Parathyroid adenoma (tissue), 2 donors: ENCODE data around the gene PLD1.

Experiments
- H2AFZ ChIP-seq: fragments of 300-600 bp; sonication (generic); one replicate; pipeline ENCODE4 v1.7.0; 2017; ENCODE audit warnings: antibody characterized with exemption, mild to moderate bottlenecking
- H3K27ac ChIP-seq: fragments of 300-600 bp; sonication (generic); one replicate; pipeline ENCODE4 v1.7.0; 2017
- H3K27me3 ChIP-seq: fragments of 300-600 bp; sonication (generic); one replicate; pipeline ENCODE4 v1.7.0; 2017; ENCODE audit warnings: low read length; ENCODE audit not compliant: control insufficient read depth, insufficient read depth
- H3K36me3 ChIP-seq: fragments of 300-600 bp; sonication (generic); one replicate; pipeline ENCODE4 v1.7.0; 2017; ENCODE audit warnings: low read length; ENCODE audit not compliant: control insufficient read depth, insufficient read depth
- H3K4me1 ChIP-seq: fragments of 300-600 bp; sonication (generic); one replicate; pipeline ENCODE4 v1.7.0; 2017; ENCODE audit warnings: control low read depth
- H3K4me2 ChIP-seq: fragments of 300-600 bp; sonication (generic); one replicate; pipeline ENCODE4 v1.7.0; 2017; ENCODE audit warnings: low read length
- H3K4me3 ChIP-seq: fragments of 300-600 bp; sonication (generic); one replicate; pipeline ENCODE4 v1.7.0; 2017; ENCODE audit warnings: low read depth, low read length
- H3K79me2 ChIP-seq: fragments of 300-600 bp; sonication (generic); one replicate; pipeline ENCODE4 v1.7.0; 2017; ENCODE audit warnings: control low read depth
- H3K9ac ChIP-seq: fragments of 300-600 bp; sonication (generic); one replicate; pipeline ENCODE4 v1.7.0; 2017; ENCODE audit warnings: mild to moderate bottlenecking
- H3K9me3 ChIP-seq: fragments of 300-600 bp; sonication (generic); one replicate; pipeline ENCODE4 v1.7.0; 2017; ENCODE audit warnings: low read length; ENCODE audit not compliant: control insufficient read depth
- TF ChIP-seq, protein P1 (sequence below): fragments of 300-600 bp; sonication (generic); IDR thresholded peaks from one replicate; pipeline ENCODE4 v1.7.0; 2017; ENCODE audit warnings: antibody characterized with exemption, mild to moderate bottlenecking
- donor health status: primary hyperparathyroidism.

Gene PLD1

DNA sequence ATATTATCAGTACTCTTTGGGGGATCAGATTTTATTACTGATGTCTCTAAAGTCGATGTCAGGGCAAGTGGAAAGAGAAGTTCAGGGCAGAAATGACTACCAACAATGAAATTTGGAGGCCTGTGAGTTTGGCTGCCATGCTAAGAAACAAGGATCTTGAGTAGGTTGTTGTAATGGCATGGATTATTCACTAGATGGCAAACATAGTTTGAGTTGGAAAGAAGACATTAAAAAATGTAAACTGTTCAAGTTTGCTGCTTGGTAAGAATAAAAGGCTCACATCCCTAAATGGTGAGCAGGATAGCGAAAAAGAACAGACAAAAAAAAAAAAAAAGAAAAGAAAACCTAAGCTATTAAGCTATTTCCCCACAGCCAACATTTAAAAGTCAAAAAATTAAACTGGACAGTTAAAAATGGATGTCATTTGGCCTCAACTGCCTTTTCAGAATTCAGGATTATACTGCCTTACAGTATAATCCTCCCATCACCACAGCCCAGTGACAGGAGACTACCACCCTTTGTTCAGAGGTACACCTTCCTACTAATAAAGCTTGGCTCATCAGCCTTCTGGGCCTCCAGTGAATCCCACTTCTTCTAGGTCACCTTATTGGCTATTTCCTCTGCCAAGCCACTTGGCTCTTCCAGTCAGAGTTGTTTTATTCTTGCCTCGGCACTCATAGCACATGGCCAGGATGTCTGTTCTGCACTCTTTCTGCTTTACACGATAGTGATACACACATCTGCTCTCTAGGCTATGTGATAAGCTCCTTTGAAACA is 163.7 kb downstream of the PLD1 start:
- Histone ChIP-seq H3K79me2 (no peaks in the 10 kb centered on the region), H3K36me3 (no peaks in the 10 kb centered on the region), H3K27ac (no peak overlapping the region), H2AFZ (no peak overlapping the region), H3K9me3 (no peaks in the 10 kb centered on the region), H3K4me1 (no peaks in the 10 kb centered on the region), H3K4me3 (no peak overlapping the region), H3K27me3 (no peaks in the 10 kb centered on the region), H3K9ac (no peak overlapping the region), H3K4me2 (no peak overlapping the region)
- TF ChIP-seq, protein P1, sequence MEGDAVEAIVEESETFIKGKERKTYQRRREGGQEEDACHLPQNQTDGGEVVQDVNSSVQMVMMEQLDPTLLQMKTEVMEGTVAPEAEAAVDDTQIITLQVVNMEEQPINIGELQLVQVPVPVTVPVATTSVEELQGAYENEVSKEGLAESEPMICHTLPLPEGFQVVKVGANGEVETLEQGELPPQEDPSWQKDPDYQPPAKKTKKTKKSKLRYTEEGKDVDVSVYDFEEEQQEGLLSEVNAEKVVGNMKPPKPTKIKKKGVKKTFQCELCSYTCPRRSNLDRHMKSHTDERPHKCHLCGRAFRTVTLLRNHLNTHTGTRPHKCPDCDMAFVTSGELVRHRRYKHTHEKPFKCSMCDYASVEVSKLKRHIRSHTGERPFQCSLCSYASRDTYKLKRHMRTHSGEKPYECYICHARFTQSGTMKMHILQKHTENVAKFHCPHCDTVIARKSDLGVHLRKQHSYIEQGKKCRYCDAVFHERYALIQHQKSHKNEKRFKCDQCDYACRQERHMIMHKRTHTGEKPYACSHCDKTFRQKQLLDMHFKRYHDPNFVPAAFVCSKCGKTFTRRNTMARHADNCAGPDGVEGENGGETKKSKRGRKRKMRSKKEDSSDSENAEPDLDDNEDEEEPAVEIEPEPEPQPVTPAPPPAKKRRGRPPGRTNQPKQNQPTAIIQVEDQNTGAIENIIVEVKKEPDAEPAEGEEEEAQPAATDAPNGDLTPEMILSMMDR = peak; percentile 61

DNA sequence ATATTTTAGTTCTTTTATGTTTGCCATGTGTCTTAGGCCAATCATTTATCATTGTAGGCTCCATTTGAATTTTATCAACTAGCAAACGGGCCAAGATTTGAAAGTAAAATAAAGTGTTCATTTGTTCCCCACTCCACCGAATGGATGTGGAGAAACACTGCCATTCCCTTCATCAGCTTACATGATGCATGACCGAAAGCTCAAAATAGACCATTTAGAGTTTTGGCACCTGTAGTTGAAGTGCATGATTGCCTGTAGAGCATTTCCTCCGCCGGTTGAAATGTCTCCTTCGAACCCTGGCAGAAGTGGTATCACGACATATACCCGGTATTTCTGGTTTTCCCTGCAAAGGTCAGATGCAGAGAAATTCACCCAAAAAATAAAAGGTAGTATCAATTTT is 165.6 kb downstream of the PLD1 start:
- H3K4me1 ChIP-seq = peaks cover 6% of the 10 kb centered on the region
- no peak overlapping the region for H3K4me2 ChIP-seq
- TF ChIP-seq, protein P1 = no peak
- no peak overlapping the region for H2AFZ ChIP-seq
- H3K9me3 ChIP-seq = no peaks in the 10 kb centered on the region
- no peaks in the 10 kb centered on the region for H3K36me3 ChIP-seq
- H3K4me3 ChIP-seq = no peak overlapping the region
- H3K27me3 ChIP-seq = no peaks in the 10 kb centered on the region
- H3K9ac ChIP-seq = no peak overlapping the region
- no peak overlapping the region for H3K27ac ChIP-seq
- H3K79me2 ChIP-seq = no peaks in the 10 kb centered on the region

GRCh38 chr3:171643681-171644080 is 166.6 kb downstream of the PLD1 start:
- TF ChIP-seq, protein P1 = no peak
- Histone ChIP-seq H3K27me3 (no peaks in the 10 kb centered on the region), H3K4me1 (peaks cover 6% of the 10 kb centered on the region), H3K9me3 (no peaks in the 10 kb centered on the region), H3K4me3 (no peak overlapping the region), H3K4me2 (no peak overlapping the region), H3K27ac (no peak overlapping the region), H3K9ac (no peak overlapping the region), H3K36me3 (no peaks in the 10 kb centered on the region), H3K79me2 (no peaks in the 10 kb centered on the region), H2AFZ (no peak overlapping the region)

GRCh38 chr3:171643033-171643432 is 167.2 kb downstream of the PLD1 start:
- Histone ChIP-seq H3K9me3 (no peaks in the 10 kb centered on the region), H3K36me3 (no peaks in the 10 kb centered on the region), H3K27ac (no peak overlapping the region), H2AFZ (no peak overlapping the region), H3K4me2 (no peak overlapping the region), H3K4me3 (no peak overlapping the region), H3K4me1 (peaks cover 6% of the 10 kb centered on the region), H3K79me2 (no peaks in the 10 kb centered on the region), H3K9ac (no peak overlapping the region), H3K27me3 (no peaks in the 10 kb centered on the region)
- TF ChIP-seq, protein P1 = no peak
